ENCODE data around the gene PRDM9. TPM values are rescaled to one million over a fixed set of nuclear protein-coding genes. Genes with fewer than 3 reads are reported as not detected.
"Not testable (repeated sequence)": the region's sequence is repeated elsewhere in the genome, so short reads cannot be mapped to it uniquely, and the experiment has no call there.

Gene PRDM9
- total RNA-seq, 6 experiments from 2014 or later: not detected

DNA sequence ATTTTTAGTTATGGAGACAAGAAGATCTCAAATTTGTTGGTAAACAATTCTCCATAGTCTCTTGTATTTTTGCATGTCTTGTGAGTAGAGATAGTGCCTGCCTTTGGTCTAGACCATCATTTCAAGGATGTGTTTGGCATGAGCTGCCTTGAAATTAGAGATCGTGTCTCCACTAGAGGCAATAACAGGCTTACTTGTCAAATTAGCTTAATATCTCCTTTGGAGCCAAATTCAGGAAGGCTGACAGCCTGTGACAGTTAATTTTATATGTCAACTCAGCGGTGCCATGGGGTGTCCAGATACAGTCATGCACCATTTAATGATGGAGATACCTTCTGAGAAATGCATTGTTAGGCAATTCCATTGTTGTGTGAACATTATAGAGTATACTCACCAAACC lies 24.8 kb upstream of the PRDM9 start:
- 71% methylated on average over 2 of the region's 2 CpGs for WGBS (ENCODE audit: insufficient coverage, low coverage, low lambda C conversion rate, missing lambda C conversion rate)

DNA sequence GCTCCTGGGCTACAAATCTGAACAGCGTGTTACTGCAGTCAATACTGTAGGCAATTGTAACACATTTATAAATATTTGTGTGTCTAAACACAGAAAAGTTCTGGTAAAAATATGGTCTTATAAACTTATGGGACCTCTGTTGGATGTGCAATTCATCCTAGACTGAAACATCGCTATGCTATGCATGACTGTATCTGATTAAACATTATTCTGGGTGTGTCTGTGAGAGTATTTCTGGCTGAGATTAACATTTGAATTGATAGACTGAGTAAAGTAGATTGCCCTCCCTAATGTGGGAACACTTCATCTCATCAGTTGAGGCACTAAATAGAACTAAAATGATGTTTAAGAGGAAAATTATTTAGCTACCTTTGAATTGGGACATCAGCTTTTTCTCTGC lies 24.3 kb upstream of the PRDM9 start:
- H3K9me3 ChIP-seq: no peaks in the 10 kb centered on the region
- WGBS (ENCODE audit: insufficient coverage, low coverage, low lambda C conversion rate, missing lambda C conversion rate): 92% methylated on average over 2 of the region's 2 CpGs
- no peaks in the 10 kb centered on the region for H3K36me3 ChIP-seq
- H3K27me3 ChIP-seq: no peaks in the 10 kb centered on the region
- intact Hi-C loops (cut with DNase I): no loop called here
- no peak overlapping the region for H3K27ac ChIP-seq
- DNase-seq: no peak
- TF ChIP-seq CTCF (IDR thresholded peaks at IDR 0.05) (no peak), POLR2A (IDR thresholded peaks at IDR 0.05) (no peak)
- no peaks in the 10 kb centered on the region for H3K4me1 ChIP-seq
- ATAC-seq: no peak
- H3K4me3 ChIP-seq: no peak overlapping the region

More for the DNA sequence above, 24.8 kb upstream of the PRDM9 start:
- TF ChIP-seq POLR2A (IDR thresholded peaks at IDR 0.05) (no peak), CTCF (IDR thresholded peaks at IDR 0.05) (no peak)
- no peaks in the 10 kb centered on the region for H3K9me3 ChIP-seq
- H3K36me3 ChIP-seq: no peaks in the 10 kb centered on the region
- ATAC-seq (no peak), DNase-seq (no peak)
- no peaks in the 10 kb centered on the region for H3K4me1 ChIP-seq
- intact Hi-C loops (cut with DNase I): no loop called here
- H3K4me3 ChIP-seq: no peak overlapping the region
- H3K27ac ChIP-seq: no peak overlapping the region
- H3K27me3 ChIP-seq: no peaks in the 10 kb centered on the region

GRCh38 chr5:23484096-23484495 lies 23.3 kb upstream of the PRDM9 start:
- no peak for TF ChIP-seq POLR2A (IDR thresholded peaks at IDR 0.05)
- no peak for TF ChIP-seq CTCF (IDR thresholded peaks at IDR 0.05)
- Histone ChIP-seq H3K9me3 (no peaks in the 10 kb centered on the region), H3K4me3 (no peak overlapping the region), H3K27me3 (no peaks in the 10 kb centered on the region), H3K27ac (no peak overlapping the region), H3K4me1 (no peaks in the 10 kb centered on the region), H3K36me3 (no peaks in the 10 kb centered on the region)
- DNase-seq (no peak), ATAC-seq (no peak)
- 71% methylated on average over 5 of the region's 5 CpGs for WGBS (ENCODE audit: insufficient coverage, low coverage, low lambda C conversion rate, missing lambda C conversion rate)
- intact Hi-C loops (cut with DNase I): no loop called here

GRCh38 chr5:23486227-23486626 lies 21.2 kb upstream of the PRDM9 start:
- H3K4me1 ChIP-seq; H3K27ac ChIP-seq; H3K9me3 ChIP-seq; H3K36me3 ChIP-seq; H3K27me3 ChIP-seq; H3K4me3 ChIP-seq; ATAC-seq; DNase-seq; intact Hi-C loops (cut with DNase I): not testable (repeated sequence)
- WGBS (ENCODE audit: insufficient coverage, low coverage, low lambda C conversion rate, missing lambda C conversion rate): 62% methylated on average over 2 of the region's 2 CpGs

GRCh38 chr5:23490993-23491392 lies 16.4 kb upstream of the PRDM9 start:
- no peak for DNase-seq
- peaks cover 0 to 11% (median 0%) of the 10 kb centered on the region in 4 donors for H3K4me1 ChIP-seq
- intact Hi-C loops (cut with DNase I): no loop called here
- no peaks in the 10 kb centered on the region for H3K9me3 ChIP-seq
- no peak overlapping the region for H3K4me3 ChIP-seq
- H3K36me3 ChIP-seq: no peaks in the 10 kb centered on the region
- ATAC-seq: peak in 3 of 4 donors; percentile 30 to 64 (median 63)
- no peak overlapping the region for H3K27ac ChIP-seq
- no peaks in the 10 kb centered on the region for H3K27me3 ChIP-seq
- 20% methylated on average over 1 of the region's 1 CpG for WGBS (ENCODE audit: insufficient coverage, low coverage, low lambda C conversion rate, missing lambda C conversion rate)
- no peak for TF ChIP-seq CTCF (IDR thresholded peaks at IDR 0.05)

All from right lobe of liver (tissue), 6 donors.